Stimulated activated CD4-positive, alpha-beta T cell treated with anti-CD3 and anti-CD28 coated beads, Interleukin-1b, Interleukin-23, amount 100 ng/mL, for 48 hours (primary cell): ENCODE data around the gene OBSL1.

Experiments
- DNase-seq: peaks from one replicate; pipeline ENCODE4 v3.0.0-alpha.2; 2020

OBSL1 gene

DNA sequence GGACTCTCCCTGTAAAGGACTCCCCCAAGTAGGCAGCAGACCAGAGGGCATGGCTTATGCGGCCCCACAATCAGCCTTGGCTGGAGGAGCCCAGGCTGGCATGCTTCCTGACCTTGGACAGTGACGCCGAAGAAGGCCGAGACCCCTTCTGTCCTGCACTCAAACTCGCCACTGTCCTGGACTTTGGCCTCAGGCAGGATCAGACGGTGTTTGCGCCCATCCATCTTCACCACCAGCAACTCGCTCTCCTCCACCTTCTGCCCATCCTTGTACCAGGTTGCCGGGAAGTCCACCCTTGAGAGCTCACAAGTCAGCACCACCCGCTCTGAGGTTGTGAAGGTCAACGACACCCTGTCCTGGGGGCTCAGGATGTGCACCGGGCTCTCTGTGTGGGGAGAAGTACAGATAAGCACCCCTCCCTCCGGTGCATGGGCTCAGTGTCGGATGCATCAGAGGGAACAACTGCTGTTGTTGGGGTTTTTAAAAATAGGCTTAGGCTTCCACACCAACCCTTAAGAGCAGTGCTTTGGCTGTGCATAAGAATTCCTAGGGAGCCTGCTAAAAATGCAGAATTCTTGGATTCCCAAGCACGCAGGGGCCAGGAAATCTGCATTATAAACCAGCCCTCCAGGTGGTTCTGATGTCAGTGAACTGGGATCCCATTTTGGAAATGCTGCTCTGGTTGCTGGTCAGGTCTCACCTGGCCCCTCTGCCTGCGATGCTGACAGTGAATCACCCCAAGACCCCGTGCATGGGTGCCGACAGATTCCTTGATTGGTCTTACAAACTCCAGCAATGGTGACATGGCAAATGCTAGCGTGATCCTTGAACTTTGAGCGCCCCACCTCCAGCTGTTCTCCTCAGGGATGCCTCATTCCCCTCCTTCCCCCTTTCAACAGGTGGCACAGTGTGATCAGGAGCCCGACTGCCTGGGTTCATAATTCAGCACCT lies 5.9 kb downstream of the OBSL1 start:
- no peak for DNase-seq

- no peak for DNase-seq
Measured at GRCh38 chr2:219563271-219563928, 7.9 kb downstream of the OBSL1 start.

- DNase-seq, result no peak
Measured at GRCh38 chr2:219562049-219563020, 9.0 kb downstream of the OBSL1 start.

- no peak for DNase-seq
Measured at GRCh38 chr2:219561179-219562048, 9.9 kb downstream of the OBSL1 start.

GRCh38 chr2:219560893-219561178 lies 10.5 kb downstream of the OBSL1 start:
- no peak for DNase-seq

DNA sequence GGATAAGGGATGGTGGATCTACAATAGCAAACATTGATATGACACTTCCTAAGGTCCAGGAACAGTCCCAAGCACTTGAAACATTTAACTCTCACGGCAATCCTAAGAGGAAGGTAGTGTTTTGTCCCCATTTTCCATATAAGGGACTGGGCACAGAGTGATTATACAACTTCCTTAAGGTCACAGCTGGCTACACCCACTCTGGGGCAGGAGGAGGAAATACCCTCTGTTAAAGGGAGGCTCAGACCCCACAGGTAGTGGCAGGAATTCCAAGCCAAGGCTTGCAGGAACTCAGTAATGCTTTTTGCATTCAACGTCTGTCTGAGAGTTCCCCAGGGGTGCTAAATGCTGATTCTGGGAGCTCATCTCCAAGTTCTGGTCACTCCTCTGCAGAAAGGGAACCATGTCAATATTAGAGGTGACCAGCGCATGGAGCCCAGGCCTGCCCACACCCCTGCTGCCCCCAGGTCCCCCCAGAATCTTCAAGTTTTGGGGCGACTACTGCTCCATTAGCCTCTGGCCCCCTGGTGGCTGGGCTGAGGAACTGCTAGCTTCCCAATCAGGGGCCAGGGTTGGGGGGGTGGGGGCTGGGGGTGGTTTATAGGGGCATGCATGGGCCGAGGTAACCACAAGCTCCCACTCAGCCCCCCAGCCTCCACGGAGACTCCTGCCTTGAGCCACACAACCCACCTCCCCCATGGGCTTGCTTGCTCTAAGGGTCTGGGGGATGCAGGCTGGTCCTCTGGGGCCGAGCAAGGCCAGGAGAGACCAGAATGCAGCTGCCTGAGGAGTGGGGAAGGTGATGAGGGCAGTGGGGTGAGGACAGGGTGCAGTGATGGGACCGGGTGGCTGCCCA lies 11.1 kb downstream of the OBSL1 start:
- no peak for DNase-seq

DNA sequence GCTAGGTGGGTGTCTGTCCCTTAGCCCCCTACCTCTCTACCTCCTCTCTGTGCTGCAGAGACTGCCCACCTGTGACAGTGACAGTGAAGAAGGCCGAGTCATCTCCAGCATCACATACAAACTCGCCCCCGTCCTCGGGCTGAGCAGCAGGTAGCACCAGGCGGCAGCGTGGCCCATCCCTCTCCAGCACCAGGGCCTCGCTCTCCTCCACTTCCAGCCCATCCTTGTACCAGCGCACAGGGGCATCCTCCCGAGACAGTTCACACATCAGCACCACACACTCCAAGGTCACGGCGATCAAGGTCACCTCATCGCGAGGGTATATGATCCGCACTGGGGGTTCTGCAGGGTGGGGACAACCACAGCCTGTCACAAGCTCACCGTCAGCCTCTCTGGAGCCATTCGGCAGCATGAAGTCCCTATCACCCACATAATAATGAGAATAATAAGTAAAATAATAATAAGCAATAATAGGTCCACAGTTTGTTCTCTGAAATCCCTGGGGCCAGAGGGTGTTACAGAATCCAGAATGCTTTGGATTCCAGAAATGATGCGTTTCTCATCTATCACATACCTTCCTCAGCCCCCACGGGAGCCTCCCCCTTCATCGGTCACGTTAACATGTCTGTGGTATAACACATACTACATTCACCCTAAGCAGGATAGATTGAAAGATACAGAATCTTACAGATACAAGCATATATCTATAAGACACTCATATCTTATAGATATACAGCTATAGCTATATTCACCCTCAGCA lies 12.0 kb downstream of the OBSL1 start:
- no peak for DNase-seq

GRCh38 chr2:219557791-219558785 lies 13.3 kb downstream of the OBSL1 start:
- no peak for DNase-seq

DNA sequence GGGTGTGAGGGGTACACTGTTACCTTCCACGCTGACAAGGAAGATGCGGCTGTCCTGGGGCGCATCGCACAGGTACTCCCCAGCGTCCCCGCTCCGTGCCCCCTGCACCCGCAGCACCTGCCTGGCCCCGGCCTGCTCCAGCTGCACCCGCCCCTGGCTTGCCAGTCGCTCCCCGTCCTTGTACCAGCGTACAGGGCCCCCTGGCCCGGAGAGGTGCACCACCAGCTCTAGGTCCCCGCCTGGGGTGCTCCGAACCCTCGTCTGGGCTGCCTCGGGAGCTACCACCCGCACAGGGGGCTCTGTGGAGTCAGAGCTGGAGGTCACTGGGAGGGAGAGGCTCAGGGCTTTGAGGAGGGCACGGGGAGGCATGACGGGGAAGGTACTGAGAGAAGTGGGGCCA lies 14.0 kb downstream of the OBSL1 start:
- DNase-seq, result no peak

GRCh38 chr2:219556413-219556812 lies 14.9 kb downstream of the OBSL1 start:
- no peak for DNase-seq

- DNase-seq, result no peak
Measured at GRCh38 chr2:219555956-219556355, 15.4 kb downstream of the OBSL1 start.

DNA sequence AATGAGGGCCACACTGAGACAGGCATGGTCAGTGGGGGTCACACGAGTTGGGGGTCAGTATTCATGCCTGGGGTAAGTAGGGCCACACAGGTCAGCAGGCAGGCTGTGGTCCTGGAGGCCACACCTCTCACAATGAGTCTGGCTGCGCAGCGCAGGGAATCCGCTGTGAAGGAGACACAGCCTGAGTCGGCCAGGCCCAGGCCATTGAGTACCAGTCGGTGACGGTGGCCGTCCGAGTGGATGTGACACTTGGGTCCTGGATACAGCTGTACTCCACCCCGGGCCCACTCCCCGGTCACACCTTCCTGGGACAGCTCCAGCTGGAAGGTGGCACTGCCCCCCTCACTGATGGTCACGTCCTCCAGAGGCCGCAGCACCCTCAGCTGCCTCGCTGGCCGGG lies 17.0 kb downstream of the OBSL1 start:
- DNase-seq, result no peak

GRCh38 chr2:219553463-219553963 lies 17.8 kb downstream of the OBSL1 start:
- DNase-seq, result no peak

GRCh38 chr2:219553168-219553417 lies 18.2 kb downstream of the OBSL1 start:
- DNase-seq, result no peak

DNA sequence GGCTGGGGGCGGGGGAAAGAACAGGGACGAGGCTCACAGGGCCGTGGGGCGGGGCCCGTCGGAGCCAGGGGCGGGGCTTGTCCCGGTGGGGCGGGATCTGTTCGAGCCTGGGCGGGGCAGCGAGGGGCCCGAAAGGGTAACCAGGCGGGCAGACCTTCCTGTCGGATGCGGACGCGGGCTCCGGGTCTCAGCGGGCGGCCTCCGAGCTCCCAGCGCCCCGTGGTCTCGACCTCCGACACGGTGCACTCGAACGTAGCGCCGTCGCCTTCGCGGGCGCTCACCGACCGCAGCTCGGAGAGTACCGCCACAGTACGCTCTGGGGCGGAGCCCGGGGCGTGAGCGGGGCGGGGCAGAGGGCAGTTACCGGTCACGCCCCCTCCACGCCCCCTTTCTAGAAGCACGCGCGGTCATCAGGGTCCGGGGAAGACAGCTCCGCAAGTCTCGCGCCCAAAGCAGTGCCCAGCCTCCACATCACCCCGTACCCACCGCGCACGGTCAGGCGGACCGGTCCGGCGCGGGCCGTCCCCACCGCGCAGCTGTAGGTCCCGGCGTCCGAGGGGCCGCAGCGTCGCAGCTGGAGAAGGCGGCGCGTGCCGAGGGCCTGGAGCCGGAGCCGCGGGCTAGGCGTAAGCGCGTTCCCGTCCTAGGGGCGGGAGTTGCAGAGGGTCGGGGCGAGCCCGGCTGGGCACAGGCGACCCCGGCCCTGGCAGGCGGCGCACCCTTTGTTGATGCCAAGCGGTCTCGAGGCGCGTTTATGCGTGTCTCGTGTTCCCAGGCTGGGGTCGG lies 18.8 kb downstream of the OBSL1 start:
- DNase-seq, result peak; percentile 77

DNA sequence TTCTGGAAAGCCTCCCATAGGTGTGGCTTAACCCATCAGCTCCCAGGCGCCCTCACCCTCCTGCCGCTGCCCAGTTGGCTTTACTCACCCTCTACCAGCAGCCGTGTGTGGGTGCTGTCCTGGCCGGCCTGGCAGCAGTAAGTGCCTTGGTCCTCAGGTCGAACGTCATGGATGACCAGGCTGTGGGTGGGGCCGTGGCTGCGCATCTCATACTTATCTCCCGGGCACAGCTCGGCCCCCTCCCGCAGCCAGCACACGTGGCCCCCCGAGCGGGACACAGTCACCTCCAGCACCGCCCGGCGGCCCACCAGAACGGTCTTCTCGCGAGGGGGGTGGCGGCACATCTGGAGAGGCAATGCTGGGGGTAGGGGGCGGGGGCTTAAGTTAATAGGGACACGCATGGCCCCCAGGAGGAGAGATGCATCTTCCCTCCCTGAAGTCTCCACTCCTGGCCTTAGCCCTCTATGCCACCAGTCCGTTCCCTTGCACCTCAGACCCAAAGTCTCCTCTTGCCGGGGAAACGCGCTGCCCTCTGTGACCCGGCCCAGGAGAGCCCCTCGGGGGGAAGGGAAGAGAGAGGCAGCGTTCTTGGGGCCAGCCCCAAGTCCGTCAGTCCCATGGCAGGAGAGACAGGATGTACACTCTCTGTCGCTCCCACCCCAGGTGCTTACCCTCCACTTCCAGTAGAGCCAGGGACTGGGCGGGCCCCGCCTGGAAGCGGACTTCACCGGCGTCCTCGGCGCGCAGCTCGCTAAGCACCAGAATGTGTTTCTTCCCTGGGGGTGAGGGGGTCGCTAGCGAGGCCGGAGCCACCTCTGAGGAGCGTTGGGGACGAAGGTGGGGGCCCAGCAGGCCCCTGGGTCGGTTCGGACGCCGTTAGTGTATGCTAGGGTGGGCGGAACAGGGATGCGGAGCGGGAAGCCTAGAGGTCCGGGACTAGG lies 19.6 kb downstream of the OBSL1 start:
- no peak for DNase-seq

GRCh38 chr2:219549619-219550018 lies 21.7 kb downstream of the OBSL1 start:
- no peak for DNase-seq
